Measurements from ENCODE around the gene COBL. TPM values are rescaled to one million over a fixed set of nuclear protein-coding genes. Genes with fewer than 3 reads are reported as not detected.

COBL gene
- total and polyA plus RNA-seq, 10 of the 15 experiments (the other 5 are each of a cell fraction or from before 2014, with no cell fraction given): 0.21 TPM; not detected in 9

DNA sequence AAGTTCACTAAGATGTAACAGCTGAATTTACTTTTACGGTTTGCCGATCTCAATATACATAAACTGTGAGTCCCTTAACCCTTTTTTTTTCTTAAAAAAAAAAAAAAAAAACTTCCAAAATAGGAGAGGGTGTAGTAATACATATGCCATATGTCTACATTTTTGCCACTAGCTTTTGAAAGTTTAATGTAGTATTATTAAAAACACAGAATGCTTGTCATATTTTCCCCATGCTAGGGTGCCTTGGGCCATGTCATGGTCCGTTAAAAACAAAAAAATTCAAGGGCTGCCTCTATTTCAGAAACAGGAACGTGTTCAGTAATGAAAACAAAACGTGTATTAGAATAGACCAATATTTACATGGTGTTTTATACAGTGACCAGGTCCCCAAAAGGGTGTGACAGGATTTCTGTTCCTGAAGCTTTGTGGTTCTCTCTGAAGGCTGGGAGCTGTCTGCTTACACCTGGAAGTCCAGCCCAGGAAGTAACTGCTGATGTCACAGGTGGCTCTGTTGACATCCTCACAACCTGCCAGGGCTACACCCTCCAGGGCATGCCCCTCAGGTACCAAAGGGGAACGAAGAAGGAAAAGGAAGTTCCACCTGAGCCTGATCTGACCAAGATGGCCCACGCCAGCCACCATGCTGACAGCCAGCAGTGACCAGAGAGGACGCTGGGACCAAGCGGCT is 79.0 kb downstream of the COBL start:
- ChIA-PET CTCF (no interaction called here), SMC1A (ENCODE audit: uncharacterized antibody, unreplicated experiment) (no interaction called here), POLR2A (no interaction called here), RAD21 (ENCODE audit: unreplicated experiment) (no interaction called here)
- no peak overlapping the region for H3K4me3 ChIP-seq
- no peaks in the 10 kb centered on the region for H3K4me1 ChIP-seq (ENCODE audit: control insufficient read depth, insufficient read depth, low read length)
- no peak for DNase-seq (ENCODE audit: low read depth, low spot score)
- H3K9ac ChIP-seq (ENCODE audit: control insufficient read depth, insufficient read depth, low read length): no peak overlapping the region
- no peak overlapping the region for H3K27ac ChIP-seq (ENCODE audit: control insufficient read depth, insufficient read depth)
- H4K20me1 ChIP-seq (ENCODE audit: control insufficient read depth, insufficient read depth): no peaks in the 10 kb centered on the region
- intact Hi-C loops (cut with micrococcal nuclease; ENCODE audit: unreplicated experiment): no loop called here
- BruUV-seq (replicated peaks): no TSS peak
- no peak for TF ChIP-seq NFIC (IDR thresholded peaks at IDR 0.05; ENCODE audit: low read depth, low read length)
- TF ChIP-seq IKZF2 (IDR thresholded peaks at IDR 0.05): no peak
- TF ChIP-seq CREM (IDR thresholded peaks at IDR 0.05; ENCODE audit: low read depth): no peak
- no peak for TF ChIP-seq BHLHE40 (IDR thresholded peaks at IDR 0.05; ENCODE audit: borderline replicate concordance in 1 of 2, low read depth in 2 of 2, low read length in 1 of 2)
- TF ChIP-seq, protein P1, sequence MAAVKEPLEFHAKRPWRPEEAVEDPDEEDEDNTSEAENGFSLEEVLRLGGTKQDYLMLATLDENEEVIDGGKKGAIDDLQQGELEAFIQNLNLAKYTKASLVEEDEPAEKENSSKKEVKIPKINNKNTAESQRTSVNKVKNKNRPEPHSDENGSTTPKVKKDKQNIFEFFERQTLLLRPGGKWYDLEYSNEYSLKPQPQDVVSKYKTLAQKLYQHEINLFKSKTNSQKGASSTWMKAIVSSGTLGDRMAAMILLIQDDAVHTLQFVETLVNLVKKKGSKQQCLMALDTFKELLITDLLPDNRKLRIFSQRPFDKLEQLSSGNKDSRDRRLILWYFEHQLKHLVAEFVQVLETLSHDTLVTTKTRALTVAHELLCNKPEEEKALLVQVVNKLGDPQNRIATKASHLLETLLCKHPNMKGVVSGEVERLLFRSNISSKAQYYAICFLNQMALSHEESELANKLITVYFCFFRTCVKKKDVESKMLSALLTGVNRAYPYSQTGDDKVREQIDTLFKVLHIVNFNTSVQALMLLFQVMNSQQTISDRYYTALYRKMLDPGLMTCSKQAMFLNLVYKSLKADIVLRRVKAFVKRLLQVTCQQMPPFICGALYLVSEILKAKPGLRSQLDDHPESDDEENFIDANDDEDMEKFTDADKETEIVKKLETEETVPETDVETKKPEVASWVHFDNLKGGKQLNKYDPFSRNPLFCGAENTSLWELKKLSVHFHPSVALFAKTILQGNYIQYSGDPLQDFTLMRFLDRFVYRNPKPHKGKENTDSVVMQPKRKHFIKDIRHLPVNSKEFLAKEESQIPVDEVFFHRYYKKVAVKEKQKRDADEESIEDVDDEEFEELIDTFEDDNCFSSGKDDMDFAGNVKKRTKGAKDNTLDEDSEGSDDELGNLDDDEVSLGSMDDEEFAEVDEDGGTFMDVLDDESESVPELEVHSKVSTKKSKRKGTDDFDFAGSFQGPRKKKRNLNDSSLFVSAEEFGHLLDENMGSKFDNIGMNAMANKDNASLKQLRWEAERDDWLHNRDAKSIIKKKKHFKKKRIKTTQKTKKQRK (IDR thresholded peaks at IDR 0.05; ENCODE audit: low read depth, low read length): no peak
- no peak for TF ChIP-seq POLR2AphosphoS5 (IDR thresholded peaks at IDR 0.05; ENCODE audit: low read length)
- no peak for TF ChIP-seq ZNF207 (IDR thresholded peaks at IDR 0.05; ENCODE audit: borderline replicate concordance)
- no peak for TF ChIP-seq MTA2 (IDR thresholded peaks at IDR 0.05; ENCODE audit: low read depth)
- TF ChIP-seq MEF2A (IDR thresholded peaks at IDR 0.05; ENCODE audit: insufficient read depth, low read depth, low read length): no peak
- no peak overlapping the region for H2AFZ ChIP-seq (ENCODE audit: control insufficient read depth, low read depth, low read length)
- H3K79me2 ChIP-seq (ENCODE audit: control insufficient read depth, insufficient read depth, low read length): no peaks in the 10 kb centered on the region
- H3K9me3 ChIP-seq (replicated peaks; ENCODE audit: control insufficient read depth, insufficient read depth, low read length): no peaks in the 10 kb centered on the region
- FAIRE-seq: no peak
- in situ Hi-C loops (cut with MboI): no loop called here
- no peak overlapping the region for H3K4me2 ChIP-seq (ENCODE audit: control insufficient read depth, insufficient read depth)
- no peaks in the 10 kb centered on the region; a peak in 1 of 4 replicates for H3K27me3 ChIP-seq (replicated peaks in 1 of 2; ENCODE audit: control insufficient read depth in 2 of 2, insufficient read depth in 2 of 2, low read length in 1 of 2)
- no peak for ATAC-seq
- no peaks in the 10 kb centered on the region for H3K36me3 ChIP-seq (ENCODE audit: control insufficient read depth in 2 of 2, insufficient read depth in 2 of 2, low read length in 1 of 2)
- WGBS (ENCODE audit: insufficient coverage, insufficient replicate concordance, low lambda C conversion rate, missing lambda C conversion rate): 37% methylated on average over 9 of the region's 9 CpGs

All from GM12878 (cell line).